GM12873 (cell line): Measurements from ENCODE around the gene PNMA1.

ENCODE experiments used
- CTCF ChIP-seq: IDR thresholded peaks from 2 replicates; pipeline ENCODE4 v1.5.1; 2012; ENCODE audit warnings: low read depth, mild to moderate bottlenecking, moderate library complexity, low read length, control low read depth; ENCODE audit not compliant: insufficient read depth; ENCODE audit errors: missing control alignments

Gene PNMA1

GRCh38 chr14:73748858-73749357, 34.7 kb upstream of the PNMA1 start:
- TF ChIP-seq CTCF = no peak

GRCh38 chr14:73747379-73748211, 33.4 kb upstream of the PNMA1 start:
- TF ChIP-seq CTCF = no peak

GRCh38 chr14:73746520-73747378, 32.6 kb upstream of the PNMA1 start:
- peak; percentile 32 for TF ChIP-seq CTCF

- no peak for TF ChIP-seq CTCF
These were observed 31.7 kb upstream of the PNMA1 start for GRCh38 chr14:73745571-73746519.

GRCh38 chr14:73744874-73745529, 30.8 kb upstream of the PNMA1 start:
- TF ChIP-seq CTCF = no peak

- TF ChIP-seq CTCF = no peak
These were observed 30.1 kb upstream of the PNMA1 start for GRCh38 chr14:73744175-73744867.
